ENCODE data around the gene GRID1.
"Not testable (repeated sequence)": the region's sequence is repeated elsewhere in the genome, so short reads cannot be mapped to it uniquely, and the experiment has no call there.

The GRID1 gene

DNA sequence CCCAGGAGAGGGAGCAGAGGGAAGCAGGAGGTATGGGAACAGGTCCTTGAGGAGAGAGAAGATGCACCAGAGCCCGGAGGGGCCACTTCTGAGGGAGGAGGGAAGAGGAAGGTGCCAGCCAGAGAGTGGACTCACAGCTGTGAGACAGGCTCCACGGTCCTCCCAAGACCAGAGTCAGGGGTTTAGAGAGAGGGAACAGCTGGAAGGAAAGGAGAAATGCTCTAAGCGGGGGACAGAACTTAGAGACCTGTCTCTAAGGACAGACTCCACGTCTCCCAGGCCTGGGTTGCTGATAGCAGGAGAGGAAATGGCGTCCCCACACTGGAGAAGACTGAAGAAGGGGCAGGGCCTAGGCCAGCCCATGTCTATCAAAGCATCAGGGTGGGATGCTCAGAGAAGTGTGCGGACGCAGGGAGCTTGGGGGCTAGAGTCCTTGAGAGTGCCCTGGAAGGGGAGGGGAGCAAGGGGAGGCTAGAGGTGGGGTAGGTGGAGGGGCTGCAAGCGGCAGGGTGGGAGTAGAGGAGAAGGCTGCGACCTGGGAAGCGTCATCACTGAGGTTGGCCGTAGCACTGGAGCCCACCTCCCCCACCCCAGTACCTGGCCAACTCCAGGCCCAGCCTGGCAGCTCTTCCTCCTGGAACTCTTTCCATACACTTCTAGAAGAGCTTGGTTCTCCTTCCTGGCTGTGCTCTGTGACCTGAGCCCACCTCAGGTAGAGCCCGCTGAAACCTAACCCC, 25.6 kb upstream of the GRID1 start:
- no peak for DNase-seq (ENCODE audit: low read depth, low spot score)

DNA sequence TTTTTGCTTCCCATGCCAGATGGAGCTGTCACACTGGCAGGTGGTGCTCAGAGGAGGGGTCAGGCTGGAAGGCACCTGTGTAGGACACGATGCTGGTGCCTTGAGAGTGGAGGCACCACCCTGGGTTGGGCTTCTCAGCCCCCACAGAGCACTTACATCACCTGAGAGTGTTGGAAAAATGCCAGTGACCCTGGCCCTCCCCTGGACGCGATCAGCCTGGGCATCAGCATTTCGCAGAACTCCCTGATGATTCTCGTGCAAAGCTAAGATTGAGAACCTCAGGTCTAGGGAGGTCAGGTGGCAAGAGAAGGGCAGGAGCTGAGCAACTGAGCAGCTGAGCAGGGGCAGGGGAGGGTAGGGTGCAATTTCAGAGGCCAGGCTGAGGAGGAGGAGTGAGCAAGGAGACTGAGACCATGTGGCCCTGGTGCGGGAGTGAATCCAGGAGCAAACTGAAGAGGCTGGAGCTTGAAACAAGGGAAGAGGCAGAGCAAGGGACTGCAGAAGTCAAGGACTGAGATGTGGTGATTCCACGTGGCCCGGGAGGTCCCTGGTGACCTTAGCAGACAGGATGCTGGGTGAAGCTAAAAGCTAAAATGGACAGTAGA, 24.7 kb upstream of the GRID1 start:
- DNase-seq (ENCODE audit: low read depth, low spot score): no peak

DNA sequence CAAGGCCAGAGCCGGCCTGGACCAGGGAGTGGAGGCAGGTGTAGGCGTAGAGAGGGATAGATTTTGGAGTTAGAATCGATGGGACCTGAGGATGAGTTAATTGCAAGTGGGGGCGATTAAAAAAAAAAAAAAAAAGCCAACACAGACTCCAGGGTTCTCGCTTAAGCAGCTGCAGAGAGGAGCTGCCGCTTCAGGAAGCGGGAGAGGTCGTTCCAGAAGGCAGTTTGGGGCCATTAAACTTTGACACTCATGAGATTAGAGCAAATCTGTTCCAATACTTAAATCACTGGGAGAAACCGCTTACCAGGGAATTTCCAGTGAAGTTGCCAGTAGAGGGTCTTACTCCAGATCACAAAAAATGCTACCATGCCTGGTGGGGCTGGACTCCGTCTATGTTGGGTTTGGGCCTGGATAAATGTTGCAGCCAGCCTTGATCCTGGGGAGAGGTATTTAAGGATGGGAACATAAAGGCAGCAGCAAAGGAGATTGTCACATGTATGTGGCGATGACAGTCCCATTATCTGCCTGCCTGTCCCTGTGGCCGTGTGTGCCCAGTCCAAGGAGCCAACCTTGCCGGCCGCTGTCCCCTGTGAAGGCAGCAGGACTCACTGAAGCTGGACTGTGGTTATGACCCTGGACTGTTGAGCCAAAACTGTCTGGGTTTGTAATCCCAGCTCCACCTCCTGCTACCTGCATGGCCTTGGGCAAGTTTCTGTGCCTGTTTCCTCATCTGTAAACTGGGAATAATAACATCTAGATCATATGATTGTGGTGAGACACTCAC, 23.9 kb upstream of the GRID1 start:
- no peak for DNase-seq (ENCODE audit: low read depth, low spot score)

DNA sequence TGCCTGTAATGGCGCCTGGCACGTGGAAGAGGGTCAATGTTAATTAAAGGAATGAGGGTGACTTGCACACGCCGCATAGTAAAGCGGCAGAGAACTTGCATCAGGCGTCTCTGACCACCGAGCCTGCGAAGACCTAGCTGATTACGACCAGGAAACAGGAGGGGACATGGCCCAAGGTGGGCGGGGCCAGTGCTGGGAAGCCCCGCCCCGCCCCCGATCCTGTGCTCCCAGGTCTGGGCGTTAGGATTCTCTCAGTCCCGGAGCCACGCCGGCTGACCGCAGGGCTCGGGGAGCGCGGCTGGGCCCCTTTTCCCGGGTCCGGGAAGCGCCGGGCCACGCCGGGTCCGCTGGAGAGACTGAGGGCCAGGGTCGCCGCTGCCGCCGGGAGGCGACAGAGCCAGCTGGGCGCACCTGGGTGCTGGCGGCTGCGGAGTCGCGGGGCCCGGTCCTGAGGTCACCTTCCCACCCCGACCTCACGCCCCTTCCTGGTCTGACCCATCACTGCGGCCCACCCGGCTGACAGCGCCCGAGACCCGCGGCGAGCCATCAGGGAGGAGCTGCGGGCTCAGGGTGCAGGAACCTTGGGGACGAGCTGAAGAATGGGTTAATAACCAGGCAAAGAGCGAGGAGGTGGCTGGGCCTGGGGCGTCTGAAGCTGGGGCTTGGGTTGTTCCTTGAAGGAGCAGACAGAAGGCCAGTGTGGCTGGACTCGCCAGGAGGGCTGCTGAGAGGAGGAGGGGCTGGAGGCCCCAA, 23.0 kb upstream of the GRID1 start:
- DNase-seq (ENCODE audit: low read depth, low spot score): peak; percentile 96

DNA sequence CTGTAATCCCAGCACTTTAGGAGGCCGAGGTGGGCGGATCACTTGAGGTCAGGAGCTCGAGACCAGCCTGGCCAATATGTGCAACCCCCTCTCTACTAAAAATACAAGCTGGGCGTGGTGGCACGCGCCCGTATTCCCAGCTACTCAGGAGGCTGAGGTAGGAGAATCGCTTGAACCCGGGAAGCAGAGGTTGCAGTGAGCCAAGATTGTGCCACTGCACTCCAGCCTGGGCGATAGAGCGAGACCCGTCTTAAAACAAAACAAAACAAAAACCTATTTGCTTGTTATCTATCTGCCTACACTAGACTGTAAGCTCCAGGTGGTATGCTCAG, 22.5 kb upstream of the GRID1 start:
- DNase-seq (ENCODE audit: low read depth, low spot score): not testable (repeated sequence)

DNA sequence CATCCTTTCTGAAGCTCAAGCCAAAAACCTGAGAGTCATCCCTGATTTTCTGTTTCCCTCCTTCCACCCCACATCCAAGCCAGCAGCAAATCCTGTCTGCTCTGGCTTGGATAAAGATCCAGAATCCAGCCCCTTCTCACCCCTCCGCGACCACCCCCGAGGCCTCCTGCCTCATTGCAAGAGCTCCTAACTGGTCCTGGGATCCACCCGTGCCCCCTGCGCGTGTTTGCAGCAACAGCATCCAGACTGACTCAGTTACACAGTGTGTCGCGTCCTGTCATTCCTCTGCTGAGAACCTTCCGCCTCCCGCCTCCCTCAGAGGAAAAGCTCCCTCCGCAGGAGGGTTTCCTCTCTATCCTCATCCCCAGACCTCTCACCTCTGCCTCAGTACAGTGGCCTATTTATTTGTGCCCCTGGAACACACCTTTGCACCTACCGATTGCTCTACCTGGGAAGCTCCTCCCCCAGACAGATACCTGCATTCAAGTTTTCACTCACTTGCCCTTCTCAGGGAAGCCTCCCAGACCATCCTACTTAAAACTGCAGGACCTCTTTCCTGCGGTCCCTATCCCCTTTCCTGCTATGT, 21.6 kb upstream of the GRID1 start:
- peak; percentile 37 for DNase-seq (ENCODE audit: low read depth, low spot score)

DNA sequence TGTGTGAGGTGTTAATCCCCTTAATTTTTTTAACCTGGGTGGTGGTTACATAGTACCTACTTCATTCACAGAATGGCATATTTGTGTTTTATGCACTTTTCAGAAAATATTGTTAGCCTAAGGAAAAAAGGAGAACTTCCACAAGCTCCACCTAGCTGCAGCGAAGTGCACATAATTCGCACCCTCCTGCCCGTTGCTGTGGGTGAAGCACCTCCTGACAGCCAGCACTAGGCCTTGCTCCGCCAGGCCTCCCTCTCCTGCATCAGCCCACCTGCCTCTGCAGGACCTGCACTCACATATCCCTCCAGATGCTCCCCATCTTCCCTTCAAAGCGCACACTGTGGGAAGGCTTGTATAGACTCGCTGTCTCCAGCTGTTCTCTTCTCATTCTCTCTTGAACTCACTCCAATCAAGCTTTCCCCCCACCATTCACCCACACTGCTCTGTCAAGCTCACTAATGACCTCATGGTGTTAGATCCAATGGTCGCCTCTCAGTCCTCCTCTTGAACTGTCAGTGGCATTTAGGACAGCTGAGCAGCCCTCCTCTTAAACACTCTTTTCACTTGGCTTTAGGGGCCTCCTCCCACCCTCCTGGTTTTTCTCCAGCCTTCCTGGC, 20.7 kb upstream of the GRID1 start:
- DNase-seq (ENCODE audit: low read depth, low spot score): no peak

DNA sequence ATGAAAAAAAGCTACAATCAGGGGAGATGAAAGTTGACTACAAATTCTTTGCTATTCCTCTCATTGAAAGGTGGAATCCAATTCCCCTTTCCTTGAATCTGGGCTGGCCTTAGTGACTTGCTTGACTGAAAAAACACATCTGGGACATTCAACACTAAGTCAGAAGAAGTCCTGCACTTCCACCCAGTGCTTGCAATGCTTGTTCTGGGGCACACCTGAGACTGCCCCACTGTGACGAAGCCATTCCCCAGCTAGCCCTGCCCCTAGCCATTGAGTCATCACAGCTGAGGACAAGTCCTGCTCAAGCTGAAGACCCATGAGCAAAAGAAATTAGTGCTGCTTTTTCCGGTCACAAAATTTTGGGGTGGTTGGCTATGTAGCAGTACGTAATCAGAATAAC, 19.2 kb upstream of the GRID1 start:
- DNase-seq (ENCODE audit: low read depth, low spot score): no peak

DNA sequence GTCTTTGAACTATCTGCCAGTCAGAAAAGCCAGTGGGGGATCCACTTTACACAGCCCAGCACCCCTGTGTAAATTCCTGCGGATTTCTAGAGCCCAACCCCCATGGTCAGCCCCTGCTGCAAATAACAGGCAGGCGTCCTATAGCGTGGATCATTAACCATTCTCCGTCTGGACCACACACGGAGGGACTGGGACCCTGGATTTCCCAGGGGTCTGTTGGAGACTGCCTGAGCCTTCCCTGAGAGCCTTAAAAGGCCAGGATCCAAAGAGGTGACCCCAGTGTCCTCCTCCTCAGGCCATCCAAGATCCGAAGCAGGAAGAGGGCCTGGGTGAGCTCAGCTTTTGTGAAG, 11.2 kb upstream of the GRID1 start:
- no peak for DNase-seq (ENCODE audit: low read depth, low spot score)

DNA sequence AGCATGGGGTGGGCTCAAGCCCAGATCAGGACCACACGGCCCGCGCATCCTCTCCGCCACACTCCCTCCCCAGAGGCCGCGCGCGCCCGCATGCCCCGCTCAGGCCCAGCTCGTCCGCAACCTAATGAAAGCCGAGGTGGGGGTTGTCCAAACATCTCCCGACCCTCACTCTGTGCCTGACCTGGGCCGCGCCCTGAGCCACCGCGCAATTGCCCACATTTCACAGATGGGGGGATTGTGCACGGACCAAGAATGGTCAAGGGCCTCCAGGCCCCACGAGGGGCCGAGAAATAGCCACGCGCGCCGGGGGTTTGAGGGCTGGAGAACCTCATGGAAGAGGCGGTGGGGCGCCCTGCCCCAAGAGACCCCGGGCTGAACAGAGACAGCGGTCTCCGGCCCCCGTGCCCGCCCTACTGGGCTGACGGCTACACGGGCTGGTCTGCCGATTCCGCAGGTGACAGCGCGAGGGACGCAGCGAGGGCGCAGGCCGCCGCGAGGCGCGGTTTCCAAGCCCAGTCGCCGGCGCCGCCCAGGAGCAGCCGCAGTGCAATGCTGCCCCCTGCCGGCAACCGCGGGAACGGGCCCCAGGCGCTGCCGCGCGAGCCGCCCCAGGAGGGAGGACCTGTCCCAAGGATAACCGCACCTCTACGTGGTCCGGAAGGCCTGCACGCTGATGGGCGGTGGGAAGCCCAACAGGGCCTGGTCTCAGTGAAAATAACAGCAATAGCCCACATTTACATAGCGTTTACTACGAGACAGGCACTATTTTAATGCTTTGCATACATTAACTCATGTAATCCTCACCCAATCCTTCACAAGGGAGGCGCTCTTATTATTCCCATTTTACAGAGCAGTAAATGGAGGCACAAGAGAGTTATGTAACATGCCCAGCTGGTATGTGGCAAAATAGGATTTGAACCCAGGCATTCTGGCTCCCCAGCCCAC, 10.5 kb upstream of the GRID1 start:
- DNase-seq (ENCODE audit: low read depth, low spot score): peak; percentile 94

DNA sequence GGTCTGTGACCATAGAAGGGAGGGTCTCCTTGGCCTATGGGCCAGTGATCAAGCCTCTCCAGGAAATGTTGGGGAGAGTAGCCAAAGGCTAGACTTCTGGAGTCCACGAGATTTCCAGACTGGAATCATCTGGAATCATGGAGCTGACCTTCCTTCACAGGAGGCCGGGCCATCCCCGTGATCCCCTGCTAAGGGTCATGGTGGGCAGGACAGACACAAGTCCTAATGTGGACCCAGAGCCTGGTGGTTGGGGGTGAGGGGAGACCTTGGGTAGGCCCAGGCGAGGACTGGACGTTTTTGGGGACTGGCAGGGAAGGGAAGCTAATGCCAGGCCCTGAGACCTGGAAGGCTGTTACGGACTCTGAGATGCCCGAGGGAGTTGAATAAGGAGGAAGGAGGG, 9.8 kb upstream of the GRID1 start:
- no peak for DNase-seq (ENCODE audit: low read depth, low spot score)

DNA sequence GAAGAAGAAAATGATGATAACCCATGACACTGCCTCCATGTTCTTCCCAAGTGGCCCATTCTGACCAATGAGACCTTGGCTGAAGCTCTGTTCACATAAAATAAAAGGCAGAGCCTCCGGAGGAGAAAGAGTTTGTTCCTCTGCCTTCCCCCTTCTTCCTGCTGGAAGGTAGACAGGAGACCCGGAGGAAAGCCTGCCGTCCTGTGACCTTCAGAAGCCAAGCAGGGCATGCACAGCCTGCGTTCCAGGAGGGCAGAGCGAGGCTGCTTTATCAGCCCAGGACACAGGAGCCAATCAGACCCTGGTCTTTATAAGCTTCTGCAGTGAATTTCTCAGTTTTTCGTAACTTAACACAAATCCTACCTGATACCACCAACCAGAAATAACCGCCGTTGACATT, 8.6 kb upstream of the GRID1 start:
- DNase-seq (ENCODE audit: low read depth, low spot score): no peak

DNA sequence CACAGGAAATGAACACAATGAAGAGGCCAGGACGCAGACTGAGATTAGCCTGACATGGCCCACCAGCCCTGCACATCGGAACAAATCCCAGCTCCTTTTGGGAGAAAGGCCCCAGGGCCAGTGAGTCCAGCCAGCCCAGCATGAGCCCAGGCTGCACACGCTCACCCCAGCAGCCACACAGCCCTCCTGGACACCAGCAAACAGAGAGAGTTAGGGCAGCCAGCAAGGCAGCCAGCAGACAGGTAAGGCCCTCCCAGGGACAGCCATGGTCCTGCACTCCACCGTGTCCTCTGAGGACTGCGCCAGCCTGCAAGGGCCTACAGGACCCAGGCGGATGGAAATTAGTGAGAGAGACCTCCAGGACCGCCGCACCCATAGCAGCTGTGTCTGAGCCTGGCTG, 8.1 kb upstream of the GRID1 start:
- no peak for DNase-seq (ENCODE audit: low read depth, low spot score)

DNA sequence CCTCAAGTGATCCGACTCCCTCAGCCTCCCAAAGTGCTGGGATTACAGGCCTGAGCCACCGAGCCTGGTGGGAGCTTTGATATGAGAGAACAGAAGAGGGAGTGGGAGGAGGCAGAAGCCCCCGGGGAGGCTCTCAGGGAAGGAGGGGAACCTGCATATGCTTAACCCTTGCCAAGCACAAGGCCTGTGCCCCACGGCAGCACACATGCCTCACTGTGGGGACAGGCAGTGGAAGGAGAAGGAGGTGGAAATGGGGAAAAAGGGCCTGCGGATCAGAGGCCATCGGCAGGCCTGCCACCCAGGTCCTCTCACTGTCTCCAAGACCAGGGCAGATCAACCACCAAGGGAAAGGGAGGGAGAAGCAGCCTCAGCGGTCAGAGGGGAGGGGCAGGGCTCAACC, 7.2 kb upstream of the GRID1 start:
- no peak for DNase-seq (ENCODE audit: low read depth, low spot score)

DNA sequence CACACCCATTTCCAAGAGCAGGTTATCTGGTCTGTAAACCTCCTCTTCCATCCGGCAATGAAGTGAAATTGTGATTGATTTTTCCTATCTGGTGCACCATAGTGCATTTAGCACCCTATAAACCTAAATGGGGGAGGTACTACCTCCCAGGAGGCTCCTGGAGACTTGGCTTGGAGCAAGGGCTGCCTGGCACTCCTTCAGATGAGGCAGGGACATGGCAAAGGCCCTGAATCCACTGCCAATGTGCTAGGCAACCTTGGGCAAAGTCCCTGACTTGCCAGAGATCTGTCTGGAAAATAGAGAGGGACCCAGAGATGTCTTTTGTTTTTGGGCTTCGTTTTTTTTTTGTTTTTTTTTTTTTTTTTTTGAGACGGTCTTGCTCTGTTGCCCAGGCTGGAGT, 6.7 kb upstream of the GRID1 start:
- no peak for DNase-seq (ENCODE audit: low read depth, low spot score)

DNA sequence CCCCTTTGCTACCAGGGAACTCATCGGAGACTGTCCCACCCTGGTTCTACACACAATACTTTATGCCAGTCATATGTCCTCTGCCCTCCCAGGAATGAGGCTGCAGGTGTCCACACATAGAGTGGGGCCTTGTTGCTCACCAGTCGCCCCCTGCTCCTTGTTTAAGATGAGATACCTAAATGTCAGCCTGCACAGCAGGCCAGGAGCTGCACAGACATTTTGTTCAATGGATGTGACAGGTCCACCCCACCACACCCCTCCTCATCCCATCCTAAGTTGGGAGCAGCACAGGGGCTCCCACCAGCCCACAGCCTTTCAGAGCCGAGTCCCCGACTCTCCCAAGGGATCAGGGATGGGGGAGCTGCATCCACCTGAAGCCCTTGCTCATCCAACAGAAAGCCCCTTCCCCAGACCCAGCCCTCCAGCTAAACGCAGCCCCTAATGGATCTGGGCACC, 6.2 kb upstream of the GRID1 start:
- no peak for DNase-seq (ENCODE audit: low read depth, low spot score)

DNA sequence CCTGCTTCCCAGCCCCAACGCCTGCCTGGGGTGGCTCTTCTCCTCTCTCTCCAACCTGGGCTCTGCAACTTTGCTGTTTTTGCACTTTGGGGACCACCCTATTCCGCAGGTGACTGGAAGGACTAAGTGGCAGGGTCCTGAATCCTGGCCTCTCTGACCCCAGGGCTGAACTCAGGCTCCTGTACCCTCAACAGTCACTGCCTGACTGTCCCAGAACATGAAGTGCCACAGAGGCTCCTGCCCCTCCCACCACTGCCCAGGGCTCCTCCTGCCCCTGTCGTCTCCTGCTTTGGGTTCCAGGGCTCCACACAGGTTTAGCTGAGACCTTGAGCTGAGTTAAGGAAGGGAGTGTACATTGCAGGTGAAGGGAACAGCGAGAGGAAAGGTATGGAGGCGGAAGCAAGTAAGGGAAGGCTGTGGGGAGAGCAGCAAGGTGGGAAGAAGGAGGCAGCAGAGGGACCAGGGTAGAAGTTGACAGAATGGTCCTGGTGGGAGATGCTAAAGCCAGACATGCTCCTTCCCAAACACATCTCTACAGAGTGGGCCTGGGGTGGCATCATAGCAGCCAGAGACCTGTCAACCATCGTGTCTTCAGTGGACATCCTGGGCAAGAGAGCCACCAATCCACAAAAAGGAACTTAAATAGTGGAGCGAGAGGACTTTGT, 5.7 kb upstream of the GRID1 start:
- DNase-seq (ENCODE audit: low read depth, low spot score): no peak

DNA sequence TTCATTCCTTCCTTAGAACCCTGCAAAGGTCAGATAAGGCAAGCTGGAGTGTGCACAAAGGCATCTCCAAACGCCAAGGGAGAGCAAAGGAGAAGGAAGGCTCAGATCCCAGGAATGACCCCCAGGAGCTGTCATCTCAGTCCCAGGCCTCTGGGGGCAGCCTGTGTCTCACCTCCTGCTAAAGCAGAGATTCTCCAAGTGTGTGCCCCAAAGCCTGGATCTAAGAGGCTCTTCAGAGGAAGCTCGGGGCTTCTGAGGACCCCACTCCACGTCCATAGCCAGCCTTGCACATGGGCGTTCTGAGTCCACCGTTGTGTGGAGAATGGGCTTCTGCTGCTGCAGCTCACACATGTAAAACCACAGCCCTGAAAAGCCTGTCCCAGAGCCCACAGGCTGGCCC, 5.1 kb upstream of the GRID1 start:
- DNase-seq (ENCODE audit: low read depth, low spot score): no peak

DNA sequence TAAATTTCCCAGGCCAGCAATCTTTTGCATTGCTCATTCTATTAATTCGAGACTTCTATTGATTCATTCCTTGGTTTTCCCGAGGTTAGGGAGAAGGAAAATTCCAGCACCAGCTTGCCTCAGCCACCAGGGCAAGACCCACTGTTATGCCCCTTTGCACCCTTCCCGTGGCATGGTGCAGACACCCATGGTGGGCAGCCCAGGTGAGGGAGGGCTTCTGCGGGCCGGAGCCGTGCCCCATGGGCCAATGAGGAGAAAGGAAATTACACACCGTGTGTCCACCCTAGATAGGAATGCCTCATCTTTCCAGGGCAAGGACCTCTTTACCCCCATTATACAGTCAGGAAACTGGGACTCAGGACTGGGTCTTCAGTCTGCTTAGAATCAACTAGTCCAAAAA, 4.5 kb upstream of the GRID1 start:
- no peak for DNase-seq (ENCODE audit: low read depth, low spot score)

All from ELF-1 (cell line).